IMR-90 (cell line): ENCODE data around the gene ABL2. TPM values are rescaled to one million over a fixed set of nuclear protein-coding genes. Genes with fewer than 3 reads are reported as not detected.

ENCODE experiments used
- ATAC-seq: fragments of 200-7000 bp; cut with Tn5 transposase; 2 replicates; pipeline ENCODE4 v1.9.1; 2020; ENCODE audit warnings: low read depth, mild to moderate bottlenecking, moderate library complexity
- BruUV-seq: library from RNA; stranded (reverse); fragments of 400-500 nt; replicated peaks from 2 replicates; lab custom pipeline; 2021; lab: Mats Ljungman, UMichigan
- CTCF ChIA-PET: fragments of 300-600 bp; formaldehyde crosslinking; extraction: SDS; loops from one replicate; lab custom pipeline; 2021; ENCODE audit warnings: antibody characterized with exemption; lab: Yijun Ruan, JAX
- POLR2A ChIA-PET: fragments of 300-600 bp; sonication (Branson Sonifier 250); formaldehyde crosslinking; loops from one replicate; lab custom pipeline; 2022; ENCODE audit warnings: antibody characterized with exemption; ENCODE audit not compliant: unreplicated experiment; lab: Charles Lee
- DNase-seq: peaks from one replicate; pipeline ENCODE4 v3.0.0; 2013
- H2AFZ ChIP-seq: replicated peaks from 2 replicates; pipeline ENCODE3; 2013; ENCODE audit warnings: low read length, mild to moderate bottlenecking; ENCODE audit not compliant: poor library complexity
- H2AK5ac ChIP-seq: 2 replicates; pipeline ENCODE4 v1.6.1; 2013; ENCODE audit warnings: low read depth, low read length, inconsistent platforms
- H2AK9ac ChIP-seq: replicated peaks from 2 replicates; pipeline ENCODE3; 2013; ENCODE audit warnings: mild to moderate bottlenecking, low read depth, low read length, moderate library complexity; ENCODE audit not compliant: poor library complexity
- H2BK120ac ChIP-seq: 2 replicates; pipeline ENCODE4 v1.6.1; 2013; ENCODE audit warnings: low read depth, low read length, inconsistent platforms
- H2BK15ac ChIP-seq: 3 replicates; pipeline ENCODE4 v1.6.1; 2013; ENCODE audit warnings: low read depth, low read length, inconsistent platforms
- H2BK20ac ChIP-seq: 2 replicates; pipeline ENCODE4 v1.6.1; 2013; ENCODE audit warnings: low read depth, mild to moderate bottlenecking, inconsistent platforms, low read length, moderate library complexity
- H2BK5ac ChIP-seq: 2 replicates; pipeline ENCODE4 v1.6.1; 2013; ENCODE audit warnings: mild to moderate bottlenecking, low read depth, low read length, inconsistent platforms; ENCODE audit not compliant: poor library complexity, severe bottlenecking
- H3K14ac ChIP-seq: replicated peaks from 2 replicates; pipeline ENCODE4 v1.6.1; 2013; ENCODE audit warnings: low read depth, low read length, inconsistent platforms
- H3K18ac ChIP-seq: 2 replicates; pipeline ENCODE4 v1.6.1; 2013; ENCODE audit warnings: low read depth, low read length, control low read depth
- H3K23ac ChIP-seq: 2 replicates; pipeline ENCODE4 v1.6.1; 2013; ENCODE audit warnings: low read depth, low read length, inconsistent platforms
- H3K27ac ChIP-seq: 2 replicates; pipeline ENCODE4 v1.5.1; 2013; ENCODE audit warnings: mild to moderate bottlenecking, control low read depth, low read length; ENCODE audit not compliant: insufficient read depth
- H3K27me3 ChIP-seq: 2 replicates; pipeline ENCODE4 v1.6.1; 2013; ENCODE audit warnings: low read length; ENCODE audit not compliant: control insufficient read depth, insufficient read depth
- H3K36me3 ChIP-seq: 2 replicates; pipeline ENCODE4 v1.6.1; 2013; ENCODE audit warnings: low read length, mixed read lengths; ENCODE audit not compliant: control insufficient read depth, insufficient read depth
- H3K4ac ChIP-seq: 2 replicates; pipeline ENCODE4 v1.6.1; 2013; ENCODE audit warnings: low read depth, low read length, inconsistent platforms
- H3K4me1 ChIP-seq: 2 replicates; pipeline ENCODE4 v1.6.1; 2013; ENCODE audit warnings: low read length, mixed read lengths; ENCODE audit not compliant: control insufficient read depth, insufficient read depth
- H3K4me2 ChIP-seq: 2 replicates; pipeline ENCODE4 v1.6.1; 2013; ENCODE audit warnings: low read depth, mild to moderate bottlenecking, control low read depth, low read length, moderate library complexity
- H3K4me3 ChIP-seq: 2 replicates; pipeline ENCODE4 v1.5.1; 2013; ENCODE audit warnings: low read depth, mild to moderate bottlenecking, control low read depth, low read length, moderate library complexity; ENCODE audit not compliant: insufficient read depth
- H3K56ac ChIP-seq: 2 replicates; pipeline ENCODE4 v1.6.1; 2013; ENCODE audit warnings: low read length, inconsistent platforms; ENCODE audit not compliant: insufficient read depth; ENCODE audit errors: extremely low read depth
- H3K79me1 ChIP-seq, 2 experiments: 2 replicates each; pipeline ENCODE4 v1.6.1; 2013; ENCODE audit warnings: low read length in 2 of 2, inconsistent platforms in 1 of 2, low read depth in 1 of 2
- H3K9ac ChIP-seq: 2 replicates; pipeline ENCODE4 v1.6.1; 2013; ENCODE audit warnings: low read depth, low read length, control low read depth
- H3K9me1 ChIP-seq: 2 replicates; pipeline ENCODE4 v1.6.1; 2013; ENCODE audit warnings: low read length, inconsistent platforms; ENCODE audit not compliant: insufficient read depth
- H3K9me3 ChIP-seq: 2 replicates; pipeline ENCODE4 v1.6.1; 2013; ENCODE audit warnings: low read length; ENCODE audit not compliant: control insufficient read depth, insufficient read depth
- H4K20me1 ChIP-seq: 2 replicates; pipeline ENCODE4 v1.6.1; 2013; ENCODE audit warnings: low read length, inconsistent platforms; ENCODE audit not compliant: insufficient read depth
- H4K5ac ChIP-seq: 2 replicates; pipeline ENCODE4 v1.6.1; 2013; ENCODE audit warnings: mild to moderate bottlenecking, low read depth, low read length, control low read depth
- H4K8ac ChIP-seq, 2 experiments: 2 replicates each; pipeline ENCODE4 v1.6.1; 2013; ENCODE audit warnings: low read depth in 2 of 2, low read length in 2 of 2, control low read depth in 1 of 2, inconsistent platforms in 1 of 2
- H4K91ac ChIP-seq: 2 replicates; pipeline ENCODE4 v1.6.1; 2013; ENCODE audit warnings: low read depth, low read length, inconsistent platforms; ENCODE audit not compliant: insufficient read depth
- BHLHE40 ChIP-seq: fragments of 150-350 bp; IDR thresholded peaks from 2 replicates; pipeline ENCODE4 v1.6.1; 2016; ENCODE audit warnings: mild to moderate bottlenecking, low read depth, low read length
- CHD1 ChIP-seq: IDR thresholded peaks from 2 replicates; pipeline ENCODE4 v1.6.1; 2012; ENCODE audit warnings: low read depth, low read length, improper control_type of control experiment
- CTCF ChIP-seq: conservative IDR thresholded peaks from 2 replicates; pipeline ENCODE4 v1.5.1; 2012; ENCODE audit warnings: mild to moderate bottlenecking, low read depth, low read length, improper control_type of control experiment
- FOS ChIP-seq: fragments of 150-350 bp; IDR thresholded peaks from 2 replicates; pipeline ENCODE4 v1.6.1; 2016; ENCODE audit warnings: low read depth, low read length
- MAFK ChIP-seq: IDR thresholded peaks from 2 replicates; pipeline ENCODE4 v1.6.1; 2012; ENCODE audit warnings: low read depth, low read length, improper control_type of control experiment
- MAZ ChIP-seq: IDR thresholded peaks from 2 replicates; pipeline ENCODE4 v1.6.1; 2012; ENCODE audit warnings: low read depth, mild to moderate bottlenecking, low read length, improper control_type of control experiment, moderate library complexity, borderline replicate concordance
- NFE2L2 ChIP-seq: fragments of 150-350 bp; IDR thresholded peaks from 2 replicates; pipeline ENCODE4 v1.6.1; 2016; ENCODE audit warnings: low read depth, mild to moderate bottlenecking, low read length
- SMC3 ChIP-seq: fragments of 150-350 bp; IDR thresholded peaks from 2 replicates; pipeline ENCODE4 v1.6.1; 2016; ENCODE audit warnings: low read depth, mild to moderate bottlenecking, antibody characterized with exemption, low read length, moderate library complexity
- USF2 ChIP-seq: fragments of 150-350 bp; IDR thresholded peaks from 2 replicates; pipeline ENCODE4 v1.6.1; 2017; ENCODE audit warnings: mild to moderate bottlenecking, antibody characterized with exemption, low read length, low read depth
- WGBS, 2 experiments: methylation state at CpG; one replicate each; pipeline versions ENCODE4 v1.1.5 to v1.1.7; 2013; ENCODE audit warnings: missing lambda C conversion rate in 2 of 2; ENCODE audit not compliant: insufficient read length in 1 of 2; ENCODE audit errors: extremely low coverage in 2 of 2; 5-methylcytosine and 5-hydroxymethylcytosine counted together
- dilution Hi-C: fragments of 300-500 bp; cut with HindIII; formaldehyde crosslinking; loops from one replicate; pipeline ENCODE4 v1.14.3; 2018; ENCODE audit warnings: low sequenced_read_pairs; ENCODE audit not compliant: unreplicated experiment
- in situ Hi-C: fragments of 300-500 bp; cut with MboI; formaldehyde crosslinking; loops from 3 replicates; pipeline ENCODE4 v1.14.3; 2019; ENCODE audit warnings: low sequenced_read_pairs, inconsistent platforms, mixed read lengths
- intact Hi-C: fragments of 100-400 bp; cut with micrococcal nuclease; formaldehyde crosslinking; loops from 2 replicates; pipeline ENCODE4 v1.10.0; 2022
- polyA plus RNA-seq, 3 experiments: library from polyadenylated mRNA; depleted of rRNA; stranded (reverse); fragments of >200 nt; gene quantifications; 2 replicates each; pipeline ENCODE4 v1.2.3, GENCODE V29; 2012; ENCODE audit warnings: low replicate concordance in 1 of 3
- total RNA-seq: library from RNA; depleted of rRNA; stranded (reverse); fragments of >200 nt; gene quantifications from 2 replicates; pipeline ENCODE4 v1.2.3, GENCODE V29; 2012

ABL2 gene
- total and polyA plus RNA-seq, 2 of the 4 experiments (the other 2 are of a cell fraction), result 9.7 to 110 TPM

DNA sequence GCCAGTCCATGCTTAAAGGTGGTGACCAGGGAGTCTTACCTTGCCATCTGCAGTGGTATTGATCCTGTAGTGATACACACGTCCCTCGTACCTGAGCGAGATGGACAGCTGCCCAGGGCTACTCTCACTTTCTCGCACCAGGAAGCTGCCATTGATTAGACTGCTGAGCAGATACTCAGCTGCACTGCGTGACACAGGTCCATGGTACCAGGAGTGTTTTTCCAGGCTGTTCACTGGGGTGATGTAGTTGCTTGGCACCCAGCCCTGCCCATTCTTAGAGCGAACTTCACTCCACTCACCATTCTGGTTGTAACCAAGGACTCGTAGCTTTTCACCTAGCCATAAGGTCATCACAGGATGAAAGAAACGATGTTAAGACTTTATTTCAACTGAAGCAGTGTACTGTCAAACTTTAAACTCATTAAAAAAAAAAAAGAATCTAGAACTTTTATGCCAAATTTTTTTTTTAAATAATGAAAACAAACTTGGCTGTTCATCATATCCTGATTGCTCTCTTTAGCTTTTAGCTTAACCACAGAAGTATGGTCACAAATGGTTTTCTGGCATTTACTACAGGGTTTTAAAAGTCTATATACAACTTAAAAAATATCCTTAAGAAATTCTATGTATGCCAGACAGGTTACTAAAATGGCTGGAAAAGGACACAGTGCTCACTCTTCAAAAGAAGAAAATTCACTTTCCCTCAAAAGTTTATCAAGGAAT is 103.0 kb downstream of the ABL2 start:
- Histone ChIP-seq H3K4me2 (no peak overlapping the region), H3K27ac (peak overlapping the region; percentile 38; the same call in 1 of the 2 replicates), H2BK120ac (peak overlapping the region; percentile 44), H3K18ac (peak overlapping the region; percentile 6; the same call in 1 of the 2 replicates), H3K36me3 (peaks cover 15% of the 10 kb centered on the region), H3K14ac (no peak overlapping the region), H3K9me1 (peaks cover 9% of the 10 kb centered on the region), H3K23ac (peak overlapping the region; percentile 45; the same call in 1 of the 2 replicates), H3K56ac (no peak overlapping the region), H3K9ac (no peak overlapping the region), H4K5ac (peak overlapping the region; percentile 0), H2AK5ac (peak overlapping the region; percentile 90; the same call in 1 of the 2 replicates), H3K27me3 (no peaks in the 10 kb centered on the region), H4K8ac (peak overlapping the region in 1 of 2 experiments; percentile 56; a peak in 1 of 4 replicates), H2BK20ac (peak overlapping the region; percentile 57; the same call in 1 of the 2 replicates), H4K91ac (no peak overlapping the region; the same call in 1 of the 2 replicates), H3K4ac (peak overlapping the region; percentile 49), H2AFZ (no peak overlapping the region), H2BK5ac (peak overlapping the region; percentile 48), H2AK9ac (no peak overlapping the region), H2BK15ac (peak overlapping the region; percentile 82; the same call in 2 of the 3 replicates), H3K9me3 (no peaks in the 10 kb centered on the region), H3K79me1 (peaks cover 10 to 59% of the 10 kb centered on the region in 2 experiments), H3K4me1 (peaks cover 16% of the 10 kb centered on the region), H4K20me1 (peaks cover 10% of the 10 kb centered on the region; the same call in 1 of the 2 replicates), H3K4me3 (no peak overlapping the region)
- TF ChIP-seq SMC3, result no peak
- no peak for TF ChIP-seq MAFK
- TF ChIP-seq CHD1, result no peak
- no peak for TF ChIP-seq BHLHE40
- no peak for TF ChIP-seq FOS
- no peak for TF ChIP-seq USF2
- no peak for TF ChIP-seq MAZ
- no peak for TF ChIP-seq CTCF
- TF ChIP-seq NFE2L2, result no peak
- in situ Hi-C loops (loop anchor here (10.0 kb wide), 1 partner anchor 168 kb away; the partner anchor contains the start of gene SOAT1), intact Hi-C loops (no loop called here), dilution Hi-C loops (no loop called here)
- ChIA-PET POLR2A (no interaction called here), CTCF (interaction anchor here (0.6 kb wide), 1 partner anchor 11 kb away, joined by 3 read pairs; no protein-coding TSS in a partner anchor)
- DNase-seq (no peak), ATAC-seq (no peak)
- WGBS, 2 experiments, result 100% methylated on average over 2 of the region's 8 CpGs; no CpG with 5 or more reads in 1 of the 2 experiments
- BruUV-seq, result no TSS peak
